Common myeloid progenitor, CD34-positive (primary cell): ENCODE measurements around the gene SH3GLB2.

Experiments used
- CTCF ChIA-PET: fragments of 350-600 bp; sonication (Branson Sonifier 250); formaldehyde crosslinking; loops from one replicate; lab custom pipeline; 2021; ENCODE audit warnings: antibody characterized with exemption; lab: Charles Lee
- POLR2A ChIA-PET: fragments of 350-600 bp; sonication (Branson Sonifier 250); formaldehyde crosslinking; loops from one replicate; lab custom pipeline; 2021; ENCODE audit warnings: antibody characterized with exemption; lab: Charles Lee
- DNase-seq, 3 donors: peaks; one replicate each; pipeline versions ENCODE4 v3.0.0 to v3.0.0-alpha.2; 2013
- H3K27ac ChIP-seq, 2 experiments: 1 replicate in 1 of 2; 2 replicates in 1 of 2; pipeline ENCODE4 v1.7.0; 2013; ENCODE audit warnings: inconsistent platforms in 2 of 2, low read length in 2 of 2, mild to moderate bottlenecking in 2 of 2, low read depth in 1 of 2, moderate library complexity in 1 of 2; ENCODE audit not compliant: severe bottlenecking in 2 of 2, insufficient read depth in 1 of 2, poor library complexity in 1 of 2
- H3K27me3 ChIP-seq, 5 experiments: replicated peaks in 2 of 5; 1 replicate in 3 of 5; 2 replicates in 2 of 5; pipeline versions ENCODE4 v1.6.1 to v1.7.0; 2013; ENCODE audit warnings: low read length in 4 of 5, mild to moderate bottlenecking in 2 of 5, moderate library complexity in 2 of 5, inconsistent platforms in 1 of 5; ENCODE audit not compliant: insufficient read depth in 5 of 5, control insufficient read depth in 4 of 5
- H3K36me3 ChIP-seq, 4 experiments: 1 replicate in 2 of 4; 2 replicates in 2 of 4; pipeline versions ENCODE4 v1.6.1 to v1.7.0; 2013; ENCODE audit warnings: low read length in 3 of 4, control low read depth in 1 of 4, mild to moderate bottlenecking in 1 of 4; ENCODE audit not compliant: control insufficient read depth in 4 of 4, insufficient read depth in 4 of 4
- H3K4me1 ChIP-seq, 4 experiments: 1 replicate in 3 of 4; 2 replicates in 1 of 4; pipeline versions ENCODE4 v1.6.1 to v1.7.1; 2013; ENCODE audit warnings: low read length in 3 of 4, mild to moderate bottlenecking in 3 of 4, control low read depth in 1 of 4, inconsistent platforms in 1 of 4, moderate library complexity in 1 of 4; ENCODE audit not compliant: control insufficient read depth in 4 of 4, insufficient read depth in 4 of 4; ENCODE audit errors: control extremely low read depth in 1 of 4
- H3K4me3 ChIP-seq, 7 experiments: 1 replicate in 4 of 7; 2 replicates in 3 of 7; pipeline versions ENCODE4 v1.5.1 to v1.7.0; 2013; ENCODE audit warnings: mild to moderate bottlenecking in 7 of 7, low read length in 6 of 7, moderate library complexity in 6 of 7, inconsistent platforms in 2 of 7, low read depth in 2 of 7, control low read depth in 1 of 7; ENCODE audit not compliant: insufficient read depth in 4 of 7, control insufficient read depth in 1 of 7; ENCODE audit errors: extremely low read depth in 1 of 7
- H3K9me3 ChIP-seq, 5 experiments: 1 replicate in 4 of 5; 2 replicates in 1 of 5; pipeline versions ENCODE4 v1.6.1 to v1.7.1; 2013; ENCODE audit warnings: low read length in 4 of 5, mild to moderate bottlenecking in 2 of 5, inconsistent platforms in 1 of 5, low read depth in 1 of 5, moderate library complexity in 1 of 5; ENCODE audit not compliant: control insufficient read depth in 4 of 5, insufficient read depth in 2 of 5; ENCODE audit errors: control extremely low read depth in 1 of 5
- WGBS: methylation state at CpG from one replicate; pipeline ENCODE4 v1.1.5; 2013; ENCODE audit not compliant: insufficient coverage; 5-methylcytosine and 5-hydroxymethylcytosine counted together

The SH3GLB2 gene

GRCh38 chr9:129011761-129012181, 16.4 kb downstream of the SH3GLB2 start:
- Histone ChIP-seq H3K27me3 (no peaks in the 10 kb centered on the region), H3K36me3 (peaks cover 2 to 75% (median 39%) of the 10 kb centered on the region in 4 experiments), H3K4me1 (no peaks in the 10 kb centered on the region), H3K4me3 (no peak overlapping the region), H3K27ac (no peak overlapping the region), H3K9me3 (no peaks in the 10 kb centered on the region)
- 96% methylated on average over 8 of the region's 11 CpGs for WGBS
- no peak for DNase-seq
- CTCF ChIA-PET = interaction anchor here (1.7 kb wide), 1 partner anchor 9 kb away, joined by 4 read pairs; no protein-coding TSS in a partner anchor
- POLR2A ChIA-PET = no interaction called here

- DNase-seq = no peak
- ChIA-PET CTCF (interaction anchor here (0.9 kb wide), 1 partner anchor 77 kb away, joined by 3 read pairs; no protein-coding TSS in a partner anchor), POLR2A (no interaction called here)
- peaks cover 7 to 81% (median 42%) of the 10 kb centered on the region in 4 experiments for H3K36me3 ChIP-seq
- no peaks in the 10 kb centered on the region for H3K9me3 ChIP-seq
- WGBS = 97% methylated on average over 19 of the region's 19 CpGs
- no peak overlapping the region for H3K27ac ChIP-seq
- H3K27me3 ChIP-seq = no peaks in the 10 kb centered on the region
- H3K4me3 ChIP-seq = no peak overlapping the region
- no peaks in the 10 kb centered on the region for H3K4me1 ChIP-seq
Measured at GRCh38 chr9:129011170-129011569, 17.0 kb downstream of the SH3GLB2 start.

- CTCF ChIA-PET = interaction anchor here (0.9 kb wide), 1 partner anchor 76 kb away, joined by 3 read pairs; no protein-coding TSS in a partner anchor
- POLR2A ChIA-PET = no interaction called here
- H3K9me3 ChIP-seq = no peaks in the 10 kb centered on the region
- no peaks in the 10 kb centered on the region for H3K4me1 ChIP-seq
- no peak overlapping the region for H3K27ac ChIP-seq
- H3K36me3 ChIP-seq = peaks cover 7 to 88% (median 48%) of the 10 kb centered on the region in 4 experiments
- 96% methylated on average over 4 of the region's 8 CpGs for WGBS
- DNase-seq = no peak
- H3K27me3 ChIP-seq = no peaks in the 10 kb centered on the region
- H3K4me3 ChIP-seq = no peak overlapping the region
Measured at GRCh38 chr9:129010267-129010975, 17.7 kb downstream of the SH3GLB2 start.

GRCh38 chr9:129009584-129010141, 18.5 kb downstream of the SH3GLB2 start:
- H3K27ac ChIP-seq = no peak overlapping the region
- H3K4me3 ChIP-seq = no peak overlapping the region
- H3K9me3 ChIP-seq = no peaks in the 10 kb centered on the region
- H3K4me1 ChIP-seq = no peaks in the 10 kb centered on the region
- H3K36me3 ChIP-seq = peaks cover 7 to 94% (median 50%) of the 10 kb centered on the region in 4 experiments
- CTCF ChIA-PET = no interaction called here
- 96% methylated on average over 17 of the region's 17 CpGs for WGBS
- no peaks in the 10 kb centered on the region for H3K27me3 ChIP-seq
- POLR2A ChIA-PET = no interaction called here
- no peak for DNase-seq

- no peak for DNase-seq
- Histone ChIP-seq H3K4me3 (no peak overlapping the region), H3K36me3 (peaks cover 7 to 89% (median 48%) of the 10 kb centered on the region in 4 experiments), H3K27ac (no peak overlapping the region), H3K4me1 (no peaks in the 10 kb centered on the region), H3K27me3 (no peaks in the 10 kb centered on the region), H3K9me3 (no peaks in the 10 kb centered on the region)
- 96% methylated on average over 10 of the region's 13 CpGs for WGBS
- POLR2A ChIA-PET = interaction anchor here (0.6 kb wide), 1 partner anchor 655 kb away, joined by 3 read pairs; no protein-coding TSS in a partner anchor
- CTCF ChIA-PET = interaction anchor here (0.6 to 5.8 kb wide), 2 partner anchors 13 to 69 kb away, joined by 3 to 30 read pairs; no protein-coding TSS in a partner anchor
Measured at GRCh38 chr9:129008986-129009583, 19.0 kb downstream of the SH3GLB2 start.

- Histone ChIP-seq H3K4me1 (no peaks in the 10 kb centered on the region), H3K4me3 (no peak overlapping the region), H3K27ac (no peak overlapping the region), H3K27me3 (no peaks in the 10 kb centered on the region), H3K9me3 (no peaks in the 10 kb centered on the region), H3K36me3 (peaks cover 7 to 84% (median 48%) of the 10 kb centered on the region in 4 experiments)
- POLR2A ChIA-PET = interaction anchor here (0.6 kb wide), 1 partner anchor 655 kb away, joined by 3 read pairs; no protein-coding TSS in a partner anchor
- CTCF ChIA-PET = interaction anchor here (0.6 to 5.8 kb wide), 3 partner anchors 12 to 70 kb away, joined by 3 to 30 read pairs (median 11); no protein-coding TSS in a partner anchor
- WGBS = 98% methylated on average over 6 of the region's 6 CpGs
- DNase-seq = no peak
Measured at GRCh38 chr9:129008469-129008965, 19.6 kb downstream of the SH3GLB2 start.
